GM18526 (cell line): ENCODE results near the gene ANKRD24.

Experiments used
- POLR2A ChIP-seq: IDR thresholded peaks from 3 replicates; pipeline ENCODE4 v1.6.1; 2011; ENCODE audit not compliant: insufficient read length; ENCODE audit errors: extremely low read depth

Gene ANKRD24

GRCh38 chr19:4182084-4182810 lies at the start of gene ANKRD24, which contains the start of gene SIRT6:
ANKRD24 (plus strand) TSS chr19:4182689; CDS start chr19:4186426, 3,737 bp downstream.
SIRT6 (minus strand) TSS chr19:4182563; CDS start chr19:4182539, 24 bp downstream.
- peak; percentile 77 for TF ChIP-seq POLR2A

GRCh38 chr19:4134351-4134750 lies 48.1 kb upstream of the ANKRD24 start:
- no peak for TF ChIP-seq POLR2A

- TF ChIP-seq POLR2A = no peak
Measured at GRCh38 chr19:4136680-4137088, 45.8 kb upstream of the ANKRD24 start.

- no peak for TF ChIP-seq POLR2A
Measured at GRCh38 chr19:4138445-4138844, 44.0 kb upstream of the ANKRD24 start.

GRCh38 chr19:4139614-4140236 lies 42.8 kb upstream of the ANKRD24 start:
- TF ChIP-seq POLR2A = no peak

- no peak for TF ChIP-seq POLR2A
Measured at GRCh38 chr19:4140237-4140711, 42.2 kb upstream of the ANKRD24 start.

GRCh38 chr19:4144666-4145249 lies 37.7 kb upstream of the ANKRD24 start:
- TF ChIP-seq POLR2A = no peak

- TF ChIP-seq POLR2A = no peak
Measured at GRCh38 chr19:4149518-4150288, 32.8 kb upstream of the ANKRD24 start.

GRCh38 chr19:4151623-4152022 lies 30.9 kb upstream of the ANKRD24 start:
- TF ChIP-seq POLR2A = no peak

GRCh38 chr19:4152241-4152998 lies 30.1 kb upstream of the ANKRD24 start:
- no peak for TF ChIP-seq POLR2A

- TF ChIP-seq POLR2A = no peak
Measured at GRCh38 chr19:4154571-4155312, 27.7 kb upstream of the ANKRD24 start.

- no peak for TF ChIP-seq POLR2A
Measured at GRCh38 chr19:4157164-4157563, 25.3 kb upstream of the ANKRD24 start.

- no peak for TF ChIP-seq POLR2A
Measured at GRCh38 chr19:4161415-4162077, 20.9 kb upstream of the ANKRD24 start.
